HG03108 (cell line): Measurements from ENCODE around the gene BMAL1.

Experiments
- ATAC-seq: cut with Tn5 transposase; IDR thresholded peaks from one replicate; pipeline ENCODE4 v1.9.1; 2021; ENCODE audit warnings: moderate library complexity; ENCODE audit not compliant: unreplicated experiment

Gene BMAL1

GRCh38 chr11:13260963-13261588, 16.5 kb upstream of the BMAL1 start:
- no peak for ATAC-seq

DNA sequence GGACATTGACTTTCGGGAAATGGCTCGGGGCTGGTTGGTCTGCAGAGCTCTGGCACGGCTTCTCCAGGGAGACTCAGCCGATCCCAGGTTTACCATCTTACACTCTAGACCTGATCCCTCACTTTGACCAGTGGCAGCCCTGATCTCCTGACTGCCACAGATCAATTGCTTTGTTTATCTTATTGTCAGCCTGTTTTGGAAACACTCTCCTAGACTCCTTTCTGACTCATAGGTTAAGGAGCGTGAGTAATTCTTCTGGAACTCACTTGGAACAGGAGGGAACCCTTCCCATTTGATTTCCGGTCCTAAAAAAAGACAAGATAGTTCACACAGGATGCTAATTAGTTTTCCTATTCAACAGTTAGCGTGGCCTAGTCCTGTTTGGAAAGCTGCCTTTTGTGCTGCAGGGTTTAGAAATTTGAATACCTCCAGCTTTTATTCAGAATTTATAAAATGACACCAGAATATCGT, 16.0 kb upstream of the BMAL1 start:
- ATAC-seq, result no peak

GRCh38 chr11:13262096-13262495, 15.5 kb upstream of the BMAL1 start:
- no peak for ATAC-seq

DNA sequence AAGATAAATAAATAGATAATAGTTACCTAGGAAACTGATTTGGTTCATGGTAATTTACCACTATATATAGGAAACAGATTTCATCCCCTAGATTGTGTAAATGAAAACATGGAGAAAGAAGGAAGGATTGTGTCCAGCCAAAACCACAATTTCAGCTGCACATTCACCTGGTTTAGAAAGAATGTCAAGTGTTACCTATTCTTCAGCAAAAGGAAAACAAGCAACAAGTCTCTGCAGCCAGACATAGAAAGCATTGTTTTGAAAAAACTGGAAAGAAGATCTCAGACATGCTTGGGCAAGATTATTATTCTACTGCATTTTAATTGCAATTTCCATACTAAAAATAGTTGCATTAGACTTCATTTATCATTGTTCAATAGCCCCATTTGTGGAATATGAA, 8.8 kb upstream of the BMAL1 start:
- ATAC-seq, result no peak

DNA sequence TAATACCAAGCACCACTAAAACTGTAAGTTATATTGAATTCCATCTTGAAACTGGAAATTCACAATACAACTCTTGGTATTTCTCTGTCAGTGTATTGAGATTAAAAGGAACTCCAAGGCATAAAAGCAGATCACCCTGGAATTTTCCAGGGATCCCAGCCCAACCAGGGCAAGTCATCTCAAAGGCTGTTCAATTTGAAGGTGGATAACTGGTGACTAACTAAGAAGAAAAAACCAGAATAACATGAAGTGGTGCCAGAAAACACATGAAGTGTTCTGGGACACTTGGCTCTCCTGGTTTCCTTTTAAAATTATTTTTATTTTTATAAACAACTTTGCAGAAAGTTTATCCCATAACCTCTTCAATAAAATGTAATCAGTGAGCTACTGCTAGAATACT, 7.8 kb upstream of the BMAL1 start:
- ATAC-seq, result no peak

DNA sequence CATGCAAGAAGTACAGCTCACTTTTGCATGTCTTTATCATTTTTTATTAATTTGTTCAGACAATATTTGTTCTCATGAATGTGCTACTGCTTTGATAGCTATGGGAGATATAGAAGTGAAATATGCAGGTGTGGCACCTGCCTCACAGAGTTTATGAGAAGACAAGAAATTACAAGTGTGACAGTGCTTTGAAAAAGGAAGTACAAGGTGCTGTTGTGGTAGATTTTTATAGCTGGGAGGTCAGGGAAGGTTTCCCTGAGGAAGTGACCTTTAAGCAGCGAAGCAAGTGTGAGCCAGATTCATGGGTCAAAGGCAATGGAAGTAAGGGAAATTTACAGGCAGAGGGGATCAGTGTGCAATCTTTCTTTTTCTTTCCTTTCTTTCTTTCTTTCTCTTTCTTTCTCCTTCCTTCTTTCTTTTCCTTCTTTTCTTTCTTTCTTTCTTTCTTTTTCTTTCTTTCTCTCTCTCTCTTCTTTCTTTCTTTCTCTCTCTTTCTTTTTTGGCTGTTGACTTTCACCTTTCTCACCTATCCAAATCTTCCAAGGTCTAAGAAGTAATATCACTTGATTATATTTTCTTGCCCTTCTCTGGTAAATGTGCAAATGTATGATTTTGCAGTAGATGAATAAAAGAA, 6.4 kb upstream of the BMAL1 start:
- no peak for ATAC-seq

- ATAC-seq, result no peak
Observed at GRCh38 chr11:13276454-13276831, 1.1 kb upstream of the BMAL1 start.

DNA sequence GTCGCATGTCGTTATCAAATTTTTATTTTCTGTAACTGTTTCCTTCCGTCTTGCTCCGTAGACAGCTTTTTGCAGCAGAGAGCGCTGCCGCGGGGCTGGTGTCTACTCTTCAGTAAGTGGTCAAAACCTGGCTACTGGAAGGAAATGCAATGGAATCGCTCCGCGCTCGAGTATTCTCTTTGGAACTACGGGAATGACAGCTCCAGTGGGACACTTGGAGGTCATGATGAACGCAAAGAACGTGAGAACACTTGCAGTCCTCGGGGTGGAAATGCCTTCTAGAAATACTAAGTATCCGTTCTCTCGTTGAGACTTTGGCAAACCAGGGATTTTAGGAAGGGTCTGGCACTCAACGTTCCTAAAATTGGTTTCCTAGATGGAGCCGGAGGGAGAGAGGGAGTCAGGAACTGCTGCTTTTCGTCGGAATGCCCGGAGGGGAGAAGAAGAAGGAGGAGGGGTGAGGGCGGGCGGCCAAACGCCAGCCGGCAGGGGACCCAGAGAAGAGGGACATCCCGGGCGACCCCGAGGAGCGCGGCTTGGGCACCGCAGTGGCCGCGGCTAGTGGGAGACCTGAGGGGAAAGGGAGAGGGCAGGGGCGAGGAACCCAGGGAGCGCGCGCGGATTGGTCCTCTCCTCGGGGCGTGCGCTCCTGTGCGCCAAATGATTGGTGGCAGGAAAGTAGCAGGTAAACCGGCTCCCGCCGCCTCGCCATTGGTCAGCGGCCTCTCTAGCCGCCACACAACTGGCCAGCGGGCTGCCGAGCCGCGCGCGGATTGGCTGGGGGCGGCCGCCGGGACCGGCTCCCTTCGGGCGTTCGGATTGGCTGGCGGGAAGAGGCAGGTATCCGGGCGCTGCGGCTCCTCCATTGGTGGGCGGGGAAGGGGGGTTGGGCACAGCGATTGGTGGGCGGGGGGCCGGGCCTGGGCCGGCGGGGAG, 490 bp upstream of the BMAL1 start:
- ATAC-seq, result peak; percentile 90

- no peak for ATAC-seq
Observed at GRCh38 chr11:13278609-13279486, 1.3 kb downstream of the BMAL1 start.

DNA sequence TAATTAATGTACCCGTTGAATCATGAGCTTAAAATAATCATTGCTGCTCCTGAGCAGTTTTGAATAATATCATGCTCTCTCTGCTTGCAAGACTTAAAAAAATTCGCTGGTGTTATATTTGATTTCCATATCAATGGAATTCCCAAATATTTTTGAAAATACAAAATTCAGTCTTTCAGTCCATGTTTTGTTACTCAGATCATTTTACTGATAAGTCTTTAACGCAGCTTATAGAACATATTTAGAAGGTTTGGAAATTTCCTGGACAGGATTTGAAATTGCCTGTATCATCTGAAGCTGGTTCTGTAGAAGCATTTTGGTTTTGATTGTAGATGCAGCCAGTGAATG, 1.9 kb downstream of the BMAL1 start:
- no peak for ATAC-seq

DNA sequence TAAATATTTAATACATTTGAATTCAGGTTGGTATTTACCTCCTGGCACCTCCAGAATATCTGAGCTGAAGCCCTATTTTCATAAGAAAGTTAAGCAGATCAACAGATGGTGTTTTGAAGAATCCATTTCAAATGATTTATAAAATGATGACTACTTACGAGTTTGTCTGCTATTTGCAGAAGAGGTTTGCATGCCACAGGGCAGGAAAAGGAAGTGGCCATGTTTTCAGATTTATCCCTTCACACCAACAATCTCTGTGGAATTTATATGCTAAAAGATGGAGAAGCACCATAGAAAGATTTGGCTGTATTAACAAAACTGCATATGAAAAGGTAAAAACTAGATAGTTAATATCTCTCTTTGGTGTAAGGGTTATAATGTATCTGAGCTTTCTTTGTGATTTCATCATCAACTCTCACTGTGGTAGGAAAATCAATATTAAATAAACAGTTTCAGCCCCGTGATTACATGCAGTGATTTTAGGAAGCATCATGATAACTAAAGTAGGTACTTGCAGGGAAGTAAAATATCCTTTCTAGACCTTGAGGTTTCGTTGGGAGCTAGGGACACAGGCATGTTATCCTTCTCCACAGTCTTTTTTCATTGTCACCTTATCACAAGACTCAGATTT, 2.6 kb downstream of the BMAL1 start:
- ATAC-seq, result no peak

- no peak for ATAC-seq
Observed at GRCh38 chr11:13280777-13281176, 3.2 kb downstream of the BMAL1 start.

DNA sequence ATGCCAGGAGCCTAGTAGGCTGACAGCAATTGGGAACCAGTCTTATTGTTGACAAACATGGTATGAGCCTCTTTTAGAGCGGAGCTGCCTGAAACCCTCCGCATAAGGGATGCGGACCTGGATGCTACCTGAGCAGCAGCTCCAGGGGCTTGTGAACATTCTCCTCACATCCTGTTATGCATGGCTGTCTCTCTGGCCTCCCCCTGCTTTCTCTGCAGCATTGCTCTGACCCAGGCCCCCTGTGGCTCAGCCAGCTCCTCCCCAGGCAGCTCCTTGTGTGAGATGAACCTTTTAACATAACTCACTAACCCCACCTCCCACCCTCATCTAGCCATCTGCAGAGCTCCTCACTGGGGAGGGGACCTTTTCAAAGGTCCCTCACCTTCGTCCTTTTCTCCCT, 6.0 kb downstream of the BMAL1 start:
- no peak for ATAC-seq

DNA sequence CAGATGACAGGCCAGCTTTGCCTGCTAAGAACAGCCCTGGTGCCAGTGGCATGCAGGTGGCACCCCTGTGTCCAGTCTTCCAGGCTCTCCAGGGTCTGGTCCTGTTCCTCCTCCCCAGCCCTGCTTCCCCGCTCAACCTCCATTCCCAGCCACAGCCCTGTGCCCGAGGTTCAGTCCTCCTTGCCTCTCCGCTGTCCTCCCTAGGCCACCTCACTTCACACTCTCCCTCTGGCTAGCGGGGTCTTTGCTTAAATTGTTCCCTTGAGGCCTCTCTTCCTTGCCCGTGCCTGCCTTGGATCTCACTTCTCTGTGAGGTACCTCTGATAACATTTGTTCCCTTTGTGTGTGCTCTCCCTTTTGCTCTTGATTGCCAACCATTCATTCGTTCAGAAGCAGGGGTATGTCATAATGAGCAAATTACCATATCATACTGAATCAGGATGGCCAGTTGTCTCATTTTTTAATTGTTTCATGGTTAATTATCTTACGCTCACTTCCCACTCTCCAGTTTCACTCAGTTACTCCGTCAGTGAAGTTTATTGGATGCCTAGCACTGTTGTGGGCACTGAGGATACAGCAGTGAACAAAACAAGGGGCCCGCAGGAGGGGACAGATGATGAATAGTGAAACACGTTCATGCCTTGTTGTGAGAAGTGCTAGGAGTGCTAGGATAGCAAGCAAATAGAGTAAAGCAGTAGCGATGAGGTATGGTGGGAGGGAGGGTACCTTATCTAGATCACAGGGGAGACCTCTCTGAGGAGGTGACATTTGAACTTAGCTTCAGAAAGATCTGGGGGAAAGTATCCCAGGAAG, 7.4 kb downstream of the BMAL1 start:
- ATAC-seq, result no peak

DNA sequence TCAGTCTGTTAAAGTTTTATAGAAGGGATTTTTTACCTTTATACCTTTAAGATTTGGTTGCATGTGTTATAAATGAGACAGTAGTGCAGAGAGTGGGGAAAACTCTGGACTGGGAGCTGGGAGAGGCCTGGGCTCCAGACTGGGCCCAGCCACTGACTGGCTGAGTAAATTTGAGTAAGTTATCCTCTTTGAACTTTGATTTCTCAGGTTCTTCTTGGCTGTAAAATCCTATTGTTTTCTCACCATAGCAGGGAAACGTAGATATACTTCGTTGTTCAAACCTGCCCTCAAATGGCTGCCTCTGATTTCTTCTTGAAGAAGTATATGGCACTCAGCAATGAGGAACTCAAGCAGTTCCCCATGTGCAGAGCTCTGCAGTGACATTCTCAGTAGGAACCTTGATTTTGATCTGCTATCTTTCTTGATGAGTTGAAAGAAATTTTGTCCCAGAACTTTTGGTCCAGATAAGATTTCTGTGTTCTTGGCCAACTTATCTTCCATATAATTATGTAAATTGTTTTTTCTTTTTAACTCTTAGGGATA, 8.8 kb downstream of the BMAL1 start:
- no peak for ATAC-seq

DNA sequence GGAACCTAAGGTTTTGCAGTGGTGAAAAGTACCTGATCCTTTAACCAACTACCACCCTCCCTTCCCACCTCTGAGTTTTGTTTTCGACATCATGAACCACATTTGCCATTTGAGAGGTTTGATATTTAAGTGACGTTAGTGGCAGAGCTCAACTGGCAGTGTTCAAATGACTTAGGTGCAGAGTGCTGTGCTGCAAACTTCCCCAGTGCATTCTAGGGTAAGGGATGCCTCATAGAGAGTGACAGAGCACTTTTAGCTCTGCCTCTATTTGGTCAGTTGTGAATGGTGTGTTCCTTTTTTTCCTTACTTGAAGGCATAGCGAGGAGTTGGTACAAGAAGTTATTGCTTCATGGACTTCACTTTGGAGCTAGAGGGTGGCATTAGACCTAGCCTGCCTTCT, 9.4 kb downstream of the BMAL1 start:
- ATAC-seq, result no peak

GRCh38 chr11:13287681-13288080, 10.1 kb downstream of the BMAL1 start:
- no peak for ATAC-seq

GRCh38 chr11:13288375-13289029, 10.9 kb downstream of the BMAL1 start:
- no peak for ATAC-seq

- ATAC-seq, result no peak
Observed at GRCh38 chr11:13289081-13289480, 11.5 kb downstream of the BMAL1 start.
